NCI-H1105 (cell line): ENCODE results near the gene SAMD9.
"Not testable (repeated sequence)": the region's sequence is repeated elsewhere in the genome, so short reads cannot be mapped to it uniquely, and the experiment has no call there.

Experiments used
- DNase-seq: peaks from one replicate; lab custom pipeline; 2025; lab: John Stamatoyannopoulos, UW

SAMD9 gene

GRCh38 chr7:93117852-93118530, at the start of gene SAMD9:
Gene SAMD9, minus strand, starts transcription at chr7:93117979. Its CDS starts 11,882 bp downstream, at chr7:93106097.
- peak; percentile 62 for DNase-seq

GRCh38 chr7:93165447-93165846, 47.7 kb upstream of the SAMD9 start:
- no peak for DNase-seq

GRCh38 chr7:93164766-93165165, 47.0 kb upstream of the SAMD9 start:
- DNase-seq = no peak

GRCh38 chr7:93161181-93161762, 43.5 kb upstream of the SAMD9 start:
- DNase-seq = no peak

GRCh38 chr7:93160410-93160809, 42.6 kb upstream of the SAMD9 start:
- DNase-seq = no peak

GRCh38 chr7:93159490-93159889, 41.7 kb upstream of the SAMD9 start:
- no peak for DNase-seq

- no peak for DNase-seq
These were observed 39.1 kb upstream of the SAMD9 start for GRCh38 chr7:93156884-93157283.

- no peak for DNase-seq
These were observed 32.5 kb upstream of the SAMD9 start for GRCh38 chr7:93150200-93150835.

- DNase-seq = no peak
These were observed 30.9 kb upstream of the SAMD9 start for GRCh38 chr7:93148727-93149126.

GRCh38 chr7:93148144-93148543, 30.4 kb upstream of the SAMD9 start, which contains the start of gene SAMD9L:
Gene SAMD9L, minus strand, starts transcription at chr7:93148385. Its CDS starts 12,414 bp downstream, at chr7:93135971.
- DNase-seq = no peak

GRCh38 chr7:93147363-93147762, 29.6 kb upstream of the SAMD9 start:
- DNase-seq = no peak

- DNase-seq = no peak
These were observed 28.8 kb upstream of the SAMD9 start for GRCh38 chr7:93146472-93147141.

GRCh38 chr7:93146036-93146435, 28.3 kb upstream of the SAMD9 start:
- no peak for DNase-seq

GRCh38 chr7:93145354-93145753, 27.6 kb upstream of the SAMD9 start:
- no peak for DNase-seq

- no peak for DNase-seq
These were observed 24.3 kb upstream of the SAMD9 start for GRCh38 chr7:93142127-93142526.

- no peak for DNase-seq
These were observed 22.9 kb upstream of the SAMD9 start for GRCh38 chr7:93140582-93141191.

- no peak for DNase-seq
These were observed 20.8 kb upstream of the SAMD9 start for GRCh38 chr7:93138576-93138975.

GRCh38 chr7:93133005-93133404, 15.2 kb upstream of the SAMD9 start:
- no peak for DNase-seq

GRCh38 chr7:93132216-93132615, 14.4 kb upstream of the SAMD9 start:
- DNase-seq = no peak

GRCh38 chr7:93126954-93127353, 9.2 kb upstream of the SAMD9 start:
- not testable (repeated sequence) for DNase-seq

GRCh38 chr7:93123532-93123931, 5.8 kb upstream of the SAMD9 start:
- not testable (repeated sequence) for DNase-seq
